HG03045 (cell line): ENCODE measurements around the gene FBXO41.
A peak's percentile ranks its signal among the peaks of the same experiment; 100 is the strongest.

ENCODE experiments used
- ATAC-seq: cut with Tn5 transposase; IDR thresholded peaks from one replicate; pipeline ENCODE4 v1.9.1; 2021; ENCODE audit warnings: mild to moderate bottlenecking, moderate library complexity; ENCODE audit not compliant: unreplicated experiment

The FBXO41 gene

GRCh38 chr2:73284296-73285158 lies at the start of gene FBXO41:
FBXO41 (minus strand) TSS chr2:73284478; CDS start chr2:73269630, 14,848 bp downstream.
- ATAC-seq = peak; percentile 80

- no peak for ATAC-seq
Observed at GRCh38 chr2:73334045-73334444, 49.8 kb upstream of the FBXO41 start.

GRCh38 chr2:73333564-73333963 lies 49.3 kb upstream of the FBXO41 start:
- ATAC-seq = no peak

GRCh38 chr2:73324126-73324725 lies 39.9 kb upstream of the FBXO41 start:
- no peak for ATAC-seq

GRCh38 chr2:73323551-73323950 lies 39.3 kb upstream of the FBXO41 start:
- no peak for ATAC-seq

- ATAC-seq = no peak
Observed at GRCh38 chr2:73314441-73314840, 30.2 kb upstream of the FBXO41 start.

- no peak for ATAC-seq
Observed at GRCh38 chr2:73307720-73308119, 23.4 kb upstream of the FBXO41 start.

GRCh38 chr2:73301636-73302035 lies 17.4 kb upstream of the FBXO41 start:
- ATAC-seq = no peak

GRCh38 chr2:73300926-73301325 lies 16.6 kb upstream of the FBXO41 start:
- ATAC-seq = no peak

GRCh38 chr2:73297586-73297985 lies 13.3 kb upstream of the FBXO41 start:
- no peak for ATAC-seq

GRCh38 chr2:73297151-73297559 lies 12.9 kb upstream of the FBXO41 start:
- ATAC-seq = no peak

GRCh38 chr2:73295751-73296400 lies 11.6 kb upstream of the FBXO41 start:
- ATAC-seq = no peak

GRCh38 chr2:73294239-73294638 lies 10.0 kb upstream of the FBXO41 start:
- no peak for ATAC-seq

- peak; percentile 95 for ATAC-seq
Observed at GRCh38 chr2:73293534-73294171, 9.4 kb upstream of the FBXO41 start, which contains the start of gene EGR4. EGR4 (minus strand) TSS chr2:73293548; CDS start chr2:73293317, 231 bp downstream.

GRCh38 chr2:73292906-73293533 lies 8.7 kb upstream of the FBXO41 start:
- no peak for ATAC-seq

- ATAC-seq = no peak
Observed at GRCh38 chr2:73292316-73292905, 8.1 kb upstream of the FBXO41 start.

GRCh38 chr2:73291461-73292315 lies 7.4 kb upstream of the FBXO41 start:
- no peak for ATAC-seq

- ATAC-seq = no peak
Observed at GRCh38 chr2:73291093-73291460, 6.8 kb upstream of the FBXO41 start.

GRCh38 chr2:73290049-73290839 lies 6.0 kb upstream of the FBXO41 start:
- no peak for ATAC-seq
